ENCODE measurements around the gene ZNF778.

ZNF778 gene

GRCh38 chr16:89217388-89218191 lies at the start of gene ZNF778:
TSS of gene ZNF778 (plus strand) at chr16:89217703. CDS start at chr16:89221128, 3,425 bp downstream.
- DNase-seq: peak; percentile 73 to 78

GRCh38 chr16:89168381-89169189 lies 48.9 kb upstream of the ZNF778 start:
- DNase-seq: no peak

GRCh38 chr16:89169778-89170177 lies 47.7 kb upstream of the ZNF778 start:
- DNase-seq: no peak

- no peak for DNase-seq
Observed at GRCh38 chr16:89170346-89171215, 46.9 kb upstream of the ZNF778 start.

- DNase-seq: peak; percentile 95 to 96
Observed at GRCh38 chr16:89171216-89172170, 46.0 kb upstream of the ZNF778 start, which contains the start of gene CDH15. TSS of gene CDH15 (plus strand) at chr16:89171748. CDS start at chr16:89171832, 84 bp downstream.

- DNase-seq: no peak
Observed at GRCh38 chr16:89172171-89172527, 45.4 kb upstream of the ZNF778 start.

GRCh38 chr16:89172528-89173173 lies 44.9 kb upstream of the ZNF778 start:
- DNase-seq: no peak

- DNase-seq: no peak
Observed at GRCh38 chr16:89173174-89173921, 44.2 kb upstream of the ZNF778 start.

GRCh38 chr16:89174055-89174827 lies 43.3 kb upstream of the ZNF778 start:
- DNase-seq: no peak

- DNase-seq: no peak
Observed at GRCh38 chr16:89174877-89175276, 42.6 kb upstream of the ZNF778 start.

GRCh38 chr16:89175280-89176146 lies 42.0 kb upstream of the ZNF778 start:
- no peak for DNase-seq

- DNase-seq: no peak
Observed at GRCh38 chr16:89176147-89176690, 41.3 kb upstream of the ZNF778 start.

GRCh38 chr16:89176717-89177116 lies 40.8 kb upstream of the ZNF778 start:
- DNase-seq: no peak

- no peak for DNase-seq
Observed at GRCh38 chr16:89177501-89177900, 40.0 kb upstream of the ZNF778 start.

GRCh38 chr16:89178453-89179147 lies 38.9 kb upstream of the ZNF778 start:
- DNase-seq: no peak

GRCh38 chr16:89179148-89179484 lies 38.4 kb upstream of the ZNF778 start:
- no peak for DNase-seq

- DNase-seq: no peak
Observed at GRCh38 chr16:89179656-89180315, 37.7 kb upstream of the ZNF778 start.
